ENCODE measurements around the gene RAP1A.

DNA sequence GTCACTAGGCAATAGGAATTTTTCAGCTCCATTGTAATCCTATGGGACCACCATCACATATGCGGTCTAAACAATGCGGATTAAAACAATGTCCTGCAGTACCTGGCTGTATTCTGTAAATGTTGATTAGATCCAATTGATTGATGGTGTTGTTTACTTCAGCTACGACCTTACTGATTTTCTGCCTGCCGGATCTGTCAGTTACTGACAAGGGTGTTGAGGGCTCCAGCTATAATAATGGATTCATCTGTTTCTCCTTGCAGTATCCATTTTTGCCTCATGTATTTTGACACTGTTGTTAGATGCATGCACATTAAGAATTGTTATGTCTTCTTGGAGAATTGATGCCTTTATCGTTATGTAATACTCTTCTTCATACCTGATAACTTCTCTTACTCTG lies 39.0 kb downstream of the RAP1A start:
- TF ChIP-seq FOXK2 (IDR thresholded peaks at IDR 0.05) (no peak), BHLHE40 (IDR thresholded peaks at IDR 0.05; ENCODE audit: borderline replicate concordance) (no peak), FOXM1 (IDR thresholded peaks at IDR 0.05; ENCODE audit: borderline replicate concordance) (no peak), TARDBP (IDR thresholded peaks at IDR 0.05) (no peak), ZNF384 (IDR thresholded peaks at IDR 0.05) (no peak), FOXA1 (IDR thresholded peaks at IDR 0.05) (no peak)

Measured in HEK293T (cell line).